Central memory CD8-positive, alpha-beta T cell (primary cell): Measurements from ENCODE around the gene OR10J5.

ENCODE experiments used
- ATAC-seq: fragments of 150-1000 bp; cut with Tn5 transposase; replicated peaks from 2 replicates; pipeline ENCODE4 v1.10.0; 2022; ENCODE audit warnings: mild to moderate bottlenecking, moderate FRiP score, moderate number of reproducible peaks; ENCODE audit not compliant: poor library complexity, severe bottlenecking; ENCODE audit errors: extremely low read depth
- DNase-seq, 2 donors: peaks; one replicate each; pipeline ENCODE4 v3.0.0; 2021; ENCODE audit warnings: low spot score in 2 of 2
- H3K27ac Mint-ChIP-seq: one replicate; pipeline ENCODE4 v1.8.0; 2022; ENCODE audit warnings: low read depth, mild to moderate bottlenecking, moderate library complexity, mixed read lengths
- H3K27me3 Mint-ChIP-seq: one replicate; pipeline ENCODE4 v1.8.0; 2022; ENCODE audit warnings: mixed read lengths
- H3K36me3 Mint-ChIP-seq: one replicate; pipeline ENCODE4 v1.8.0; 2022; ENCODE audit warnings: mild to moderate bottlenecking, moderate library complexity, mixed read lengths; ENCODE audit not compliant: insufficient read depth
- H3K4me1 Mint-ChIP-seq: one replicate; pipeline ENCODE4 v1.8.0; 2022; ENCODE audit warnings: mixed read lengths
- H3K4me3 Mint-ChIP-seq: one replicate; pipeline ENCODE4 v1.8.0; 2022; ENCODE audit warnings: mild to moderate bottlenecking, moderate library complexity, mixed read lengths
- H3K9me3 Mint-ChIP-seq: one replicate; pipeline ENCODE4 v1.8.0; 2022; ENCODE audit warnings: mixed read lengths

Gene OR10J5, protein sequence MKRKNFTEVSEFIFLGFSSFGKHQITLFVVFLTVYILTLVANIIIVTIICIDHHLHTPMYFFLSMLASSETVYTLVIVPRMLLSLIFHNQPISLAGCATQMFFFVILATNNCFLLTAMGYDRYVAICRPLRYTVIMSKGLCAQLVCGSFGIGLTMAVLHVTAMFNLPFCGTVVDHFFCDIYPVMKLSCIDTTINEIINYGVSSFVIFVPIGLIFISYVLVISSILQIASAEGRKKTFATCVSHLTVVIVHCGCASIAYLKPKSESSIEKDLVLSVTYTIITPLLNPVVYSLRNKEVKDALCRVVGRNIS

DNA sequence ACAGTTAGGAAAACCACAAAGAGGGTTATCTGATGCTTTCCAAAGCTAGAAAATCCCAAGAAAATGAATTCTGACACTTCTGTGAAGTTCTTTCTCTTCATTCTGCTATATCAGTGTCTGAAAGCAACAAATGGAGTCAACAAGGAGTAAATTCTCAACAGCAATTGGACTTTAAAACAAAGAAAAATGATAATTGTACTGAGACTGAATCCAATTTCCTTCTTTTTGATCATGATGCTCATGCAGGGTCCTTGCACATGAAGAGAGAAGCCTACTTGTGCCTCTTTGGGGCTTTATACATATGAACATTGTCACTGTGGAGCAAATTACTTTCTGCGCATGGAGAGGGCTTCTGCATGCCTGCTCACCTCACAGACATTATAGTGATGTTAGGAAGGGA, at the start of gene OR10J5:
TSS of gene OR10J5 (minus strand) at position 101 of the 400 bp plus-strand sequence. CDS start at position 101, 0 bp downstream.
- H3K4me1 Mint-ChIP-seq = no peaks in the 10 kb centered on the region
- ATAC-seq = no peak
- peaks cover 73% of the 10 kb centered on the region for H3K27me3 Mint-ChIP-seq
- no peak within 1 kb of the TSS for H3K4me3 Mint-ChIP-seq
- peaks cover 6% of the 10 kb centered on the region for H3K9me3 Mint-ChIP-seq
- no peak for DNase-seq
- no peak within 1 kb of the TSS for H3K27ac Mint-ChIP-seq
- no peaks in the 10 kb centered on the region for H3K36me3 Mint-ChIP-seq

DNA sequence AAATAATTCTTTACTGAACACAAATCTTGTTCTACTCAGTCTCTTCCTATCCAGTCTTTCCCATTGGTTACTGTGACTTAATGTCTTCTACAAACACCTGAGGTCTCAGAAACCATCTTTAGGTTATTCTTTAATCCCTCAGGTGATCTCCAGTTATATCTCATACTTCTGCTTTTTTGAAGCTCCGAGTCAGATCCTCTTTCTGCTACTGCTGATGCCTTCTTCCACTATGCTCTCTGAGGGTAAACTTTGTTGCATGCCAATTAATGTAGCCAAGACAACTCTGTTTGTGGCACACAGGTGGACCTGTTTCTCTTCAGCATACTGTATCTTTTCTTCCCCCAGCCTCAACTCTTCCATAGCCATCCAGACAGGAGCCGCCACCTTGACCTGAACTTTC, 48.7 kb upstream of the OR10J5 start:
- DNase-seq (no peak), ATAC-seq (no peak)
- H3K27me3 Mint-ChIP-seq = peaks cover 74% of the 10 kb centered on the region
- H3K36me3 Mint-ChIP-seq = peaks cover 2% of the 10 kb centered on the region
- H3K4me3 Mint-ChIP-seq = no peak overlapping the region
- no peaks in the 10 kb centered on the region for H3K4me1 Mint-ChIP-seq
- H3K9me3 Mint-ChIP-seq = no peaks in the 10 kb centered on the region
- no peak overlapping the region for H3K27ac Mint-ChIP-seq

DNA sequence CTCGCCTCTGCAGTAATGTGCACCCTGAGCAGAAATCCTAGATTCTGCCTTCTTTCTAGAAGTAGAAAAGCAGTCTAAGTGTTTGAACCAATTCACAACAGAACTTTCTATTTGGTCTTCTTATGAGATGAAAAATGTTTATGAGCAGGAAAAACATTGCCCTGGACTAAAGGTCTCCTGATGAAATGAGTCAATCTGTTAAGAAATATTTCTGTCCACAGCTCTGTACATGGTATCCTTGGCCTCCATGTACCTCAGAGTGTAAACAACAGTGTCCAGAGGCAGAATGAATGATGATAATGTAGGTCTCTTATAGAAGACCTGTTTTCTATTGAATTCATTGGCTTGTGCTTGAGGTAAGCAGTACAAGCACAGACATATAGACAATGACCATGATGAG, 45.6 kb upstream of the OR10J5 start:
- DNase-seq = no peak
- H3K9me3 Mint-ChIP-seq = no peaks in the 10 kb centered on the region

DNA sequence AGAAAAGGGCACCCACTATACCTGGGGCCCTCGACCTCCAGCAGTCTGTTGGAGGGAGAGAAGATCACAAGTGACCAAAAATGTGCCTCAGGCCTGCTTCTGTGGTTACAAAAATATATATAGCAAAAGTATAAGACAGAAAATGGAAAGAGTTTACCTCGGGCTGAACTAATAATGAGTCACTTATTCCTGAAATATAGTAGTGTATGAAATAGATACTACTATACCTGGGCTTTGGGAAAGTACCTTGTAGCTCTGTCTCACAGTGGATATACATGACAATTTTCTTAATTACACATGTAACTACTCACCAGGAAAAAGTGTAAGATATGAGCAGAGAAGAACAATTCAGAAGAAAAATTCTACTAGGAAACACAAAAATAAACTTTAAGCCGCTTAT, 44.5 kb upstream of the OR10J5 start:
- DNase-seq (no peak), ATAC-seq (no peak)
- H3K27ac Mint-ChIP-seq = no peak overlapping the region
- no peaks in the 10 kb centered on the region for H3K9me3 Mint-ChIP-seq
- H3K4me3 Mint-ChIP-seq = no peak overlapping the region
- no peaks in the 10 kb centered on the region for H3K4me1 Mint-ChIP-seq
- H3K27me3 Mint-ChIP-seq = peaks cover 63% of the 10 kb centered on the region
- no peaks in the 10 kb centered on the region for H3K36me3 Mint-ChIP-seq

More for the DNA sequence above, 45.6 kb upstream of the OR10J5 start:
- peaks cover 64% of the 10 kb centered on the region for H3K27me3 Mint-ChIP-seq
- no peak overlapping the region for H3K4me3 Mint-ChIP-seq
- no peak for ATAC-seq
- no peaks in the 10 kb centered on the region for H3K4me1 Mint-ChIP-seq
- H3K36me3 Mint-ChIP-seq = peaks cover 2% of the 10 kb centered on the region
- no peak overlapping the region for H3K27ac Mint-ChIP-seq

DNA sequence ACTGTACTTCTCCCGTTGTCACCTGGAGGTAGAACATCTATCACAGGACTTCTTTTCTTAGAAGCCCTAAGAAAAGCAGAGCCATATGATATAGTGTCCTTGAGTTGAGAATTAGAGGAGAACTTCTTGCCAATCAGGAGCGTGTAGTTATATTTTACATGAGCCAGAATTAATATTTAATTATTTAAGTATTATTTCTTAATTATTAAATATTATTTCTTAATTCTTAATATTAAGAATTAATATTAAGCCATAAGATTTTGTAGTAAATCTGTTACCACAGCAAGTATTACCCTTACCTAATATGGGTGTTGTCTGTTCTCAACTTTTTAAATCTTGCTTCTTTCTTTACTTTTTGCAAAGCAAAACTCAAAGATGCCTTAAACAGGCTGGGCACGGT, 41.6 kb upstream of the OR10J5 start:
- DNase-seq = no peak
- Mint-ChIP-seq H3K27me3 (peaks cover 67% of the 10 kb centered on the region), H3K36me3 (no peaks in the 10 kb centered on the region), H3K4me1 (no peaks in the 10 kb centered on the region), H3K9me3 (peaks cover 5% of the 10 kb centered on the region), H3K4me3 (no peak overlapping the region), H3K27ac (no peak overlapping the region)
- no peak for ATAC-seq

DNA sequence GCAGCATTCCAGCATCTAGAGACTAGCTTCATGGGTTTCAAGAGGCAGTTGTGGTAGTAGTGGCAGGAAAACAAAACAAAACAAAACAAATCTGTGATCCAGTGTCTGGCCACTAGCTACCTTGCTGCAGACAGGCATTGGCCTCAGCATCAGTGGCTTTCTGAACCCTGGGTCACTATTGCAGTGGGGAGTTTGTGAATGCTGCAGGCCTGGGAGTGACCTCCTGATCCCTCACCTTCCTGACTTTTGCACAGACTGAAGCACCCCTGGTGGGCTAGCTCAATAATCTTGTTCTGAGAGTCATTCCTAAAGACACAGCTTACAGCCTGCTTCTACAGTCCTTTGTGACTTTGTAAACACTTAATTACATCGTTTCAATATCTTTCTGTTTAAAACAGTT, 26.9 kb upstream of the OR10J5 start:
- Mint-ChIP-seq H3K27ac (no peak overlapping the region), H3K36me3 (no peaks in the 10 kb centered on the region), H3K4me1 (no peaks in the 10 kb centered on the region), H3K9me3 (no peaks in the 10 kb centered on the region), H3K27me3 (peaks cover 54% of the 10 kb centered on the region), H3K4me3 (no peak overlapping the region)
- ATAC-seq (no peak), DNase-seq (no peak)

DNA sequence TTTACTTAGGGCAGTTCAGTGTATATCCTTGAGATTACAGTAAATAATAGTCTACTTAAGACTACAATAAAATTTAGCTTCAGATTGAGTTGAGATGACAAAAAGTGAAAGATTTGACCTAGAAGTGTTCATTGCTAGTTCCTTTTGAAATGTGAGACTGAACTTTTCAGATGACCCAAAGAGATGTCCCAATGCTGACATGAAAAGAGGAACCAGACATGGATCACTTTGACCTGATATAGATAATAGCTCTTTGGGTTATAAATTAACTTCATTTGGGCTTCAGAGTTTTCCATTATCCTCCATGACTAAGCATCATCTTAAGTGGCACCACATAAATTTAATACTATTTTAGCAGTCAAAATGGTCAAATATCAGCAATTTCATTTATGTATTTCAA, 25.7 kb upstream of the OR10J5 start:
- no peak for ATAC-seq
- no peaks in the 10 kb centered on the region for H3K9me3 Mint-ChIP-seq
- H3K27me3 Mint-ChIP-seq = peaks cover 65% of the 10 kb centered on the region
- H3K4me3 Mint-ChIP-seq = no peak overlapping the region
- H3K36me3 Mint-ChIP-seq = no peaks in the 10 kb centered on the region
- no peak for DNase-seq
- H3K27ac Mint-ChIP-seq = no peak overlapping the region
- no peaks in the 10 kb centered on the region for H3K4me1 Mint-ChIP-seq

DNA sequence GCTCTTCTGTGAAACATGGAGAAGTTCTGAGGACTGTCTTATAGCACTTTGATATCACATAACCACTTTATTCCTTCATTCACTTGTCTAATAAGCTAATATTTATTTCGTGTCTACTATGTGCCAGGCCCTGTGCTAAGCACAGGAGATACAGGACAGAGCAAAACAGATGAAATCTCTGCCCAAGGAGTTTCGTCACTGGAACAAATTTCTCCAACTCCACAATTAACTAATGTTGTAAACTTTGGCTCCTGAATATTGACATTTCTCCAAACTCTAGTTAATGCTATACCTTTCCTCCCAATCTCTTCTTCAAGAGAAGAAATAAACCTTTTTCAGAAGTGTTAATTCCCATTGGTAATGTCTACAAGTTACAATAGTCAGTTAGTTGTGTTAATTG, 24.8 kb upstream of the OR10J5 start:
- no peaks in the 10 kb centered on the region for H3K36me3 Mint-ChIP-seq
- H3K27me3 Mint-ChIP-seq = peaks cover 56% of the 10 kb centered on the region
- no peak overlapping the region for H3K27ac Mint-ChIP-seq
- no peaks in the 10 kb centered on the region for H3K4me1 Mint-ChIP-seq
- H3K4me3 Mint-ChIP-seq = no peak overlapping the region
- no peaks in the 10 kb centered on the region for H3K9me3 Mint-ChIP-seq
- no peak for DNase-seq
- ATAC-seq = no peak

DNA sequence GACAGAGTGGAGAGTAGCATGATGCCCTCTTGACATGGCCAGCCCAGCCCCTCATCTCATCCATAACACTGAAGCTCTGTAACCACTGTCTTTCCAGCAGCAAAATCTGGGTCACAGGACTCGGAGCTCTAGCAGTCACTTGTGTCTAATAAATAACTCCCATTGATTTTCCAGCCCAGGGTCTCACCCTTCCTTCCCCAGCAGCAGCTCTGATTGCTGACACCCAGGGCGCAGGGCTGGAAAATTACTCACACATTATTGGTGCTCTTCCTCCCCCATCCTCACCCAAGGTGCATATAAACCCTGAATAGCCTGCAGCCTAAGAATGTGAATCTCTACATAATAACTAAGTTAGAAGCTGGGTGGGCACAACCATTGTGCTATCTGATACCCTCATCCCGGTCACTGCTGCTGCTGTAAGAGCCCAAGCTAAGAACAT, 21.1 kb upstream of the OR10J5 start:
- Mint-ChIP-seq H3K9me3 (no peaks in the 10 kb centered on the region), H3K36me3 (no peaks in the 10 kb centered on the region), H3K4me3 (no peak overlapping the region), H3K27me3 (peaks cover 72% of the 10 kb centered on the region), H3K4me1 (no peaks in the 10 kb centered on the region), H3K27ac (no peak overlapping the region)
- ATAC-seq = no peak
- DNase-seq = no peak

DNA sequence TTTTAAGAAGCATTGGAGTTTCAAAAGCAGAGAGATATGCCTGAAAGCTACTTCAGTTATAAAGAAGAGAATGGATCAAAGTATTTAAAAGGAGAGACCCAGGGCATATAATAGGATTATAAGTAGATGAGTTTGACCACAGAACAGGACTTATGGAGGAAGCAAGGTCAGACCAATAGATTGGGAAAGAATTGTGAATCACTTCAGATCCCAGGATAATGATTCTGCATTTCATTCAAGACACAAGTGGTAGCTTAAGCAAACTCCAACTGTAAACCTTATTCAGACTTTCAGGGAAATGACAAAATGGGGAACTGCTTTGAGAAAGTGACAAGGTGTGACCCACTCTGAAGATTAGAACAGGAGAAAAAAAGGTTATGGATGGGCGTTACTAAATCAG, 18.9 kb upstream of the OR10J5 start:
- Mint-ChIP-seq H3K27me3 (peaks cover 80% of the 10 kb centered on the region), H3K36me3 (no peaks in the 10 kb centered on the region)

DNA sequence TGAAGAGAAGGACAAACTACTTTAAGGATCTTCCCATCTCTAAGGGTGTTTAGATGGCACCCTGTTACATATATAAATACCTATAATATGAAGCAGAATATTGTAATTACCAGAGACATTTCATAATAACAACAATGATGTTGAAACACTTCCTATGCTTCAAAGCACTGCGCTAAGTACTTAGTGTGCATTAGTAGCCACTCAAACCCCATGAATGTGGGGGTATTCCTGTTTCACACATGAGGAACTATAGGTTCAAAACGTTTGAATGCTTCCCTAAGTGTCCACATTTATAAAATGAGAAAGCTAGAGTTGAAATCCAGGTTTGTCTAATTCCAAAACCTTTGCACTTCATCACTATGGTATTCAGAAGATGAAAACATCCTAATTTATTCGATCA, 18.5 kb upstream of the OR10J5 start:
- no peak for ATAC-seq
- no peak overlapping the region for H3K27ac Mint-ChIP-seq
- no peaks in the 10 kb centered on the region for H3K4me1 Mint-ChIP-seq

More for the DNA sequence above, 18.9 kb upstream of the OR10J5 start:
- no peaks in the 10 kb centered on the region for H3K9me3 Mint-ChIP-seq
- no peaks in the 10 kb centered on the region for H3K4me1 Mint-ChIP-seq
- DNase-seq = no peak
- ATAC-seq = no peak
- no peak overlapping the region for H3K4me3 Mint-ChIP-seq
- no peak overlapping the region for H3K27ac Mint-ChIP-seq

DNA sequence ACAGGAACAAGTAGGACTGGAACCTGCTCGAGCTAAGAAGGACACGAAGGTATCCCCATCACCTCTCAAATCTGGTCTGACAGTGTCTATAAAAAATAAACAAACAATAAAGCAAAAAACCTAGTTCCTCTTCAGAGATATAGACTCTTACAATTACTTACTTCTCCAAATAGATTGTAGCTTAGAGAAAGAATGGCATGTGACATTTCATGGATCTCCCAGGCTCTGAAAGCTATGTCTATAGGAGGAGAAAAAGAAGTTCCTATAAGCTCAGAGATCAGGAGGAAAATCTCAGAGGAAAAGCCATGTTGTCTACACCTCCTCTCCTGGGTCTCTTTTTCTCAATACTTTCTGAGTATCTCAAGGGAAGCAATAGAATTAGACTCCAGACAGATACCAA, 12.3 kb upstream of the OR10J5 start:
- no peak for ATAC-seq
- no peak for DNase-seq
- H3K4me1 Mint-ChIP-seq = no peaks in the 10 kb centered on the region
- H3K9me3 Mint-ChIP-seq = no peaks in the 10 kb centered on the region
- H3K36me3 Mint-ChIP-seq = no peaks in the 10 kb centered on the region
- H3K4me3 Mint-ChIP-seq = no peak overlapping the region
- peaks cover 78% of the 10 kb centered on the region for H3K27me3 Mint-ChIP-seq
- H3K27ac Mint-ChIP-seq = no peak overlapping the region

More for the DNA sequence above, 18.5 kb upstream of the OR10J5 start:
- H3K4me3 Mint-ChIP-seq = no peak overlapping the region
- no peaks in the 10 kb centered on the region for H3K36me3 Mint-ChIP-seq
- DNase-seq = no peak
- no peaks in the 10 kb centered on the region for H3K9me3 Mint-ChIP-seq
- H3K27me3 Mint-ChIP-seq = peaks cover 80% of the 10 kb centered on the region

DNA sequence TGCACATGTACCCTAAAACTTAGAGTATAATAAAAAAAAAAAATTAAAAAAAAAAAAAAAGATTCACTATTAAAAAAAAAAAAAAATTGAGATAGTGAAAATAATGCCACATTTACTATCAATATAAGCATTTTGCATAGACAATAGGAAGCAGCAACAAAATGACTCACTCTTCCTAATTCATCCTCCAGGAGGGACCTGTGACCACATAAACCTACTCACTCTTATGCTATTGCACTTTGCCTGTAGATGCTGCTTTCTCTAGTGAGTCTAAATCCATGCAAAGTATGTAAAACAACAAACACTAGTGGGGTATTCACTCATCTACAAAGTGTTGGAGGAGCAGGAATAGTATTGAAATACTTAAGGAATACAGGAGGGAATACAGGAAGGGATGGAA, 2.9 kb downstream of the OR10J5 start:
- Mint-ChIP-seq H3K27ac (no peak overlapping the region), H3K9me3 (no peaks in the 10 kb centered on the region), H3K4me3 (no peak overlapping the region), H3K36me3 (no peaks in the 10 kb centered on the region), H3K4me1 (no peaks in the 10 kb centered on the region), H3K27me3 (peaks cover 59% of the 10 kb centered on the region)
- DNase-seq = no peak
- ATAC-seq = no peak
